Retinal pigment epithelial cell (primary cell): ENCODE measurements around the gene CPNE1.
"Not testable (repeated sequence)": the region's sequence is repeated elsewhere in the genome, so short reads cannot be mapped to it uniquely, and the experiment has no call there.

Source experiments
- DNase-seq: peaks from one replicate; pipeline ENCODE4 v3.0.0-alpha.2; 2010; ENCODE audit warnings: low read depth
- H3K4me3 ChIP-seq: 2 replicates; pipeline ENCODE4 v1.5.1; 2011; ENCODE audit warnings: mild to moderate bottlenecking, low read length, control low read depth, moderate library complexity
- TF ChIP-seq, protein P1 (sequence below): conservative IDR thresholded peaks from 2 replicates; pipeline ENCODE4 v1.5.1; 2011; ENCODE audit warnings: low read depth, low read length, control low read depth, inconsistent platforms

The CPNE1 gene

DNA sequence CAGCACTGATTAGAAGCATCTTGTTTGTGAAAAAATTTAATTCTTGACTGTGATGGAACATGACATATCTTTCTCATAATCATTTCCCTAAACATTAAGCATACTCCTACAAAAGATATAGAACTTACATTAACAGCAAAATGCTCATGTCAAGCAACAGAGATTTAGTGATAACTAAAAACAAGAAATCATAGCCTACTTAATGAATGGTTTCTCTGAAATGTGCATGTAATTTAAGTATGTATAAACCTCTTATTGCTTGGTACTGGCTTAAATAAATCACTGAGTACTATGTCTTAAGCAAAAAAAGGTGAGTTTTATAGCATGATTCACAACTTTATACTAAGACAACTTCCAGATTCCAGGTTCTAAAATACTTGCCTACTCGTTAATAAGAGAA lies 43.8 kb upstream of the CPNE1 start:
- TF ChIP-seq, protein P1, sequence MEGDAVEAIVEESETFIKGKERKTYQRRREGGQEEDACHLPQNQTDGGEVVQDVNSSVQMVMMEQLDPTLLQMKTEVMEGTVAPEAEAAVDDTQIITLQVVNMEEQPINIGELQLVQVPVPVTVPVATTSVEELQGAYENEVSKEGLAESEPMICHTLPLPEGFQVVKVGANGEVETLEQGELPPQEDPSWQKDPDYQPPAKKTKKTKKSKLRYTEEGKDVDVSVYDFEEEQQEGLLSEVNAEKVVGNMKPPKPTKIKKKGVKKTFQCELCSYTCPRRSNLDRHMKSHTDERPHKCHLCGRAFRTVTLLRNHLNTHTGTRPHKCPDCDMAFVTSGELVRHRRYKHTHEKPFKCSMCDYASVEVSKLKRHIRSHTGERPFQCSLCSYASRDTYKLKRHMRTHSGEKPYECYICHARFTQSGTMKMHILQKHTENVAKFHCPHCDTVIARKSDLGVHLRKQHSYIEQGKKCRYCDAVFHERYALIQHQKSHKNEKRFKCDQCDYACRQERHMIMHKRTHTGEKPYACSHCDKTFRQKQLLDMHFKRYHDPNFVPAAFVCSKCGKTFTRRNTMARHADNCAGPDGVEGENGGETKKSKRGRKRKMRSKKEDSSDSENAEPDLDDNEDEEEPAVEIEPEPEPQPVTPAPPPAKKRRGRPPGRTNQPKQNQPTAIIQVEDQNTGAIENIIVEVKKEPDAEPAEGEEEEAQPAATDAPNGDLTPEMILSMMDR: no peak
- H3K4me3 ChIP-seq: no peak overlapping the region
- no peak for DNase-seq

DNA sequence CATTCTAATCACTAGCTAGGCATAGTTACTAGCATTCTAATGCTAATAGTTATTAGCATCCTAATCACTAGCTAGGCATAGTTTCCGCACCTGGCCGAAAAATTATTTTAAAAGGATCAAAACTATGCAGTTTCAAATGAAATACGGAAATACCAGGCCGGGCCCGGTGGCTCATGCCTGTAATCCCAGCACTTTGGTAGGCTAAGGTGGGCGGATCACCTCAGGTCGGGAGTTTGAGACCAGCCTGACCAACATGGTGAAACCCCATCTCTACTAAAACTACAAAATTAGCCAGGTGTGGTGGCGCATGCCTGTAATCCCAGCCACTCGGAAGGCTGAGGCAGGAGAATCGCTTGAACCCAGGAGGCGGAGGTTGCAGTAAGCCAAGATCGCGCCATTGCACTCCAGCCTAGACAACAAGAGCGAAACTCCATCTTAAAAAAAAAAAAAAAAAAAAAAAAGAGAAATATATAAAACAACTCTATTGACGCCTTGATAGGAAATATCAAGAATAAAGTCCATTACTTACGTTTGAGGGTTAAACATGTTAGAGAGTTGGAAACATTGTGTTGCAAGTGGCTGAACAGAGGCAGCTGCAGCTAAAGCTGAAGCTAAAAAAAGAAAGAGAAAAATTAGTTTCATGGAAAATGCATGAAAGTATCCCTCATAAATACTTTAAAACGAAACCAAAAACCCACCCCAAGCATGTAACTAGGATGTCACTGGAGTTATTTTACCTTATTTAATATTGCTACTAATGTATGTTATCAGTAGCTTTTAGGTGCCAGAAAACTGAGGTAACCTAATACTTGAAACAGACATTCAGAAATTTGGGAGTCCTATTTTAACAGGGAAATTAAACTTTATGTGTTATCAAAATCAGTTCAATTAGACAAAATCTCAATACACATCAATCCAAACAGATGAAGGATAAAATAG lies 42.2 kb upstream of the CPNE1 start:
- not testable (repeated sequence) for H3K4me3 ChIP-seq, DNase-seq

DNA sequence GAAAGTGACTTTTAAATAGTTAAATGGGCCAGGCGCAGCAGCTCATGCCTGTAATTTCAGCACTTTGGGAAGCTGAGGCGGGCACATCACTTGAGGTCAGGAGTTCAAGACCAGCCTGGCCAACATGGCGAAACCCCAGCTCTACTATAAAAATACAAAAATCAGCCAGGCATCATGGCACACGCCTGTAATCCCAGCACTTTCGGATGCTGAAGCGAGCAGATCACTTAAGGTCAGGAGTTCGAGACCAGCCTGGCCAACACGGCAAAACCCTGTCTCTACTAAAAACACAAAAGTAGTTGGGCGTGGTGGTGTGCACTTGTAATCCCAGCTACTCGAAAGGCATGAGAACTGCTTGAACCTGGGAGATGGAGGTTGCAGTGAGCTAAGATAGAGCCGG lies 41.2 kb upstream of the CPNE1 start:
- DNase-seq, H3K4me3 ChIP-seq: not testable (repeated sequence)

DNA sequence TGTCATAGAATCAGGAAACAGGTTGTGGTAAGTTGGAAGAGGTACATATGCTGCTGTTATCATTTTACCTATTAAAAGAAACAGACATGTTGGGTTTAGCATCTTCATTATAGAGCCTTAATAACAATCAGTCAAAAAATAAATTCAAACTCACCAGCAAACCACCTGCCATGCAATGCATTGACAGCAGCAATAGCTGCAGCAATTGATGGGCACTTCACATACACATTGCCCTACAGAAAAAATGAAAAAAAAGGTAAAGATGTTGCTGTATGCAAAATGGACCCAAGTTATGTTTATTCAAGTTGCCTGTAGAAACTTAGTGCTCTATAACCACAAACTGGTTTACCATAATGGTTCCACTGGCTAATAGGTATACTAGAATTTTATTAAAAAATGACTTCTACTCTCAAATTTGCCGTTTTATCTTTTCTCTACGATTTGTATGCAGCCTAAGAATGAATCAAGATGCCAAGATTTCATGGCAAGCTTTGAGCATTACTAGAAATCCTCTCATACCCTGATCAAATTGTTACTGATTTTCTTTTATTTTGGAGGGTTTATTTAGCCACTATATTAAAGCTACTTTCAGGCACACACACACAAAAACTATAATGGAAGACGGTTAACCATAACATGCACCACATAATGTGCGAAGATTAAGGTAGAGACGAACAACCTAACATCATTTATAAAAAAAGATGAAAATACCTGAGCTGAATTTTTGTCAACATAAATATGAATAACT lies 40.0 kb upstream of the CPNE1 start:
- TF ChIP-seq, protein P1: no peak
- no peak overlapping the region for H3K4me3 ChIP-seq
- no peak for DNase-seq

DNA sequence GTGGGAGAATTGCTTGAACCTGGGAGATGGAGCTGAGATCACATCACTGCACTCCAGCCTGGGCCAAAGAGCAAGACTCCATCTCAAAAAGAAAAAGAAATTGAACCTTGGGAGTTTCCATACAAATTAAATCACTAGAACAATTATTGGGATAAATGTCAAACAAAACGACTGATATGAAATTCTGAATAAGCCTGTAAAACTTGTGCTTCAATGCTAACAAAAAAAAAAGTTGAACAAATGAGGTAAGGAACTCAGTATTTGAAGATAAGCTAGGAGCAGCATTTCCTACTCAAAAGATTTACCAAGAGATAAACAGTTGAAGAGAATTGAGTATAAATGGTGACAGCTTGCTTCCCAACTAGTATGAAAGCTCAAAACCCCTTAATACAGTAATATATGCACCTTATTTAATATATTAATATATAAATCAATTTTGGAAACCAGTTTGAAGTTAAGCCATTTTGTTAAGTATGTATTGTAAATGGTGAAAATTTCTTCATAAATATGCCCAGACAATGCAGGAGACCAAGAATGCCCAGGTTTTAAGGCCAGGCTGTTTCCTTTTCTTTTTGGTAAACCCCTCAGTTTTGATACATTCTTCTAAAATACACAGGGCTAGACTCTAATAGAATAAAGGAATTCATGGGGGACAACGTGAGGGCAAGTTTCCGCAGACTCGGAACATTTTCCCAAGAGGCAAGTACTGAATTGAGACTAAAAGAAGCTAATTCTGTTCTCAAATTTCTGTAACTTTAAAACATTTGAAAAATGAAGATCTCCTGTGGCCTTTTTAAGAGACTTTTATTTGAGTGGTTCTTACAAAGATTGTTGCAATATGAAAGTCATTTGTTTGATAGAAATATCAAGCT lies 38.4 kb upstream of the CPNE1 start:
- no peak for DNase-seq
- no peak overlapping the region for H3K4me3 ChIP-seq
- TF ChIP-seq, protein P1: no peak

DNA sequence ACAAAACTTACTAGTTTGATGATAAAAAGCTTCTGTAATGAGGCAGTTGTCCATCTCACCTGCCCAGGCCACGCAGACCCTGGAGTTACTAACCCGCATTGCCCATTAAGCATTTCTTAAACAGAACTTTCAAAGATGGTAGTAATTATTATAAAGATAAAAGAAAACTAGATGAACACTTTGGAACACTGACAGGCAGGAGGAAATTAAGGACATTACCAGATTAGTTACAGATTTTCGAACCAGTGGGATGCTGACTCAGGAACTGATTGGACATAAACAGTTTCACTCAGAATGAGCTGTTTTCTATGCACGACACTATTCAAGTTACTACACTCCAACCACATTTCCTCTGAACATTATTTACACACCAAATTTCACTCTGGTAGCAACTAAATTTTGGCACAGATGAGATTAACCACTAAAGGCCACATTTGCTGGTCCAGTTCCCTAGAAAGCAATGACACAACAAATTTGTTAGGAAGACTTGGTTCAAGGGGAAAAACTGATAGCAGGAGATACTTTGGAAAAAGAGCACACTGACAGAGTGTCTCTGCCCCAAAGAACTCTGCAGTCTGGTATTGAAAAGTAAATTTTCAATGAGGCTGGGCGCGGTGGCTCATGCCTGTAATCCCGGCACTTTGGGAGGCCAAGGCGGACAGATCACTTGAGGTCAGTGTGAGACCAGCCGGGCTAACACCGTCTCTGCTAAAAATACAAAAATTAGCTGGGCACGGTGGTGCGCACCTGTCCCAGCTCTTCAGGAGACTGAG lies 37.5 kb upstream of the CPNE1 start:
- TF ChIP-seq, protein P1: no peak
- no peak for DNase-seq
- H3K4me3 ChIP-seq: no peak overlapping the region

DNA sequence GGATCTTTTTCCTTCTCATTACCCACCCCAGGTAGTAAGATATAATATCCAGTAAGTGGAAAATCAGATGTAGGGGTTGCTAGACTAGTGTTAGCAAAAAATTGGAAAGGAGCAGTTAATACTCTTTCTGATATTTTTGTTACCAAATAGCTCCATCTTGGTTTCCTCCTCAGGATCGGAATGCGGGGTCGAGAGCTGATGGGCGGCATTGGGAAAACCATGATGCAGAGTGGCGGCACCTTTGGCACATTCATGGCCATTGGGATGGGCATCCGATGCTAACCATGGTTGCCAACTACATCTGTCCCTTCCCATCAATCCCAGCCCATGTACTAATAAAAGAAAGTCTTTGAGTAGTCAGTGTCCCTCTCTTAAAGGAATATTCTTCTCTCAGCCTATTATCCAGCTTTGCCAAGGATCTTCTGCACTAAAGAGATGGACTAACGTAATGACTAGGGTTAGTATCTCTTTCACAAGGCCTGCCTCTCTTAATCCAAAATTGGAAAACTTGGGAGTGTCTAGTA lies 36.0 kb upstream of the CPNE1 start:
- H3K4me3 ChIP-seq: no peak overlapping the region
- TF ChIP-seq, protein P1: no peak
- no peak for DNase-seq
